GM19463 (cell line): ENCODE results near the gene SLC20A1.

Experiments used
- ATAC-seq: cut with Tn5 transposase; IDR thresholded peaks from one replicate; pipeline ENCODE4 v1.9.1; 2021; ENCODE audit warnings: mild to moderate bottlenecking, moderate library complexity; ENCODE audit not compliant: unreplicated experiment

Gene SLC20A1

DNA sequence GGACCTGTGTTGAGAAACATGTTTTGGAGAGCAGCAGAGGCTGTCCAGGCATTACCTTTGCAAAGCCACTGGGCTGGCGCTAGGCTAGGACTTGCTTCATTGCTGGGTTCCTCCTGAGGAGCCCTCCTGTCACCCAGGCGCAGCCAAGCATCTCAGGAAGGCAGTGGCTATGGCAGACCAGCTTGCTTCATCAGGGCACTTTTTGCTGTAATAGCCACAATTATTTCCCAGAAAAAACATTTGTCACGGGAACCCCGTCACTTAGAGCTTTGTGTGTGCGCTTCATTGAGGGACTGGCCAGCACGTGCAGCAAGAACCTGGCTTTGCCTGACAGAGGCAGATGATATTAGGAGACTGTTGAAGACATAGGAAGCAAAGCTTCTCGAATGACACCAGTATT lies 36.4 kb downstream of the SLC20A1 start:
- ATAC-seq: no peak

DNA sequence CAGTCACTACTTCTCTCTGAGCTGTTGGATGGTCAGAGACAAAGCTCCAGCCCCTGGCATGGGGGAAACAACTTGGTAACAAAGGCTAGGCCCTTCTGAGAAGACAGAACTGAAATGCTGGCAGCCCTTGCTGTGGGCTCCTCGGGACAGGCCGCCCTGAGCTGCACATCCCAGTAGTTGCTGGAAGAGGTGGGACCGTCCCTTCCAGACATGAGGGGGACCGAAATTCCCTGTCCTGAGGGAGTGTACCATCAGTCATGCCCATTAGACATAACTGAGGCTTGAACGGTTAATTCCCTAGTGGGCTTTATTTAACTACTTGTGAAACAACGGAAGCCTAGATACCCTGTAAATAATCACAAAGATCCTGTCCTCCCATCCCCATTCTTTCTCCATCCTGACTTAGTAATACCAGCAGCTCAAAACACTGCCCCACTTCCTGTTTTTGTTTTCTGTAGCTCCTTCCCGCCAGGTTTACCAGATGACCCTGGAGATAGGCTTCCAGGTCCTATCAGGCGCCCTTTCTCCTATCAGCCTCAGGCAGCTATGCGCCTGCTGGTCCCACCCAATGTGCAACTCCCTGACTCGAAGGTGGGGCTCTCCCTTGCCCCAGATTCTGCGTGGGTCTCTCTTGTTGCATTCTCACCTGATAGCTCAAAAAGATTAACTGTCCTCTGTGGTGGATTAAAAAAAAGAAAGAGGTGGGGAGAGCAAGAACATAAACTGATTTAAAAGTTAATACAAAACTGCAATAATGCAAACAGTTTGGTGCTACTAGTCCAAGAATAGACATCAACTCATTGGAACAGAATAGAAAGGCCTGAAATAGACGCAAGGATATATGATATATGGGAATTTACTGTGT lies 38.0 kb downstream of the SLC20A1 start:
- no peak for ATAC-seq

DNA sequence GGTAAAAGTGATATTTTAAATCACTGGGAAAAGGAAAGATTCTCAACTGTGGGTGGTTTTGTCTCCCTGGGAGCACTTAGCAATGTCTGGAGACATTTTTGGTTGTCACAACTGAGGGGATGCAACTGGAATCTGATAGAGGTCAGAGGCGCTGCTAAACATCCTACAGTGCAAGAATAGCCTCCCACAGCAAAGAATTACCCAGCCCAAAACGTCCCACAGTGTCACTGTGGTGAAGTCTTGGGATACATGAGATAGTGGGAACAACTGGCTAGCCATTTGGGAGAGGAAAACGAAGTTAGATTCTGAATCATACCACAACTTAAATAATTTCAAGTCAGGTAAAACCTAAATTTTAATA lies 38.7 kb downstream of the SLC20A1 start:
- no peak for ATAC-seq

DNA sequence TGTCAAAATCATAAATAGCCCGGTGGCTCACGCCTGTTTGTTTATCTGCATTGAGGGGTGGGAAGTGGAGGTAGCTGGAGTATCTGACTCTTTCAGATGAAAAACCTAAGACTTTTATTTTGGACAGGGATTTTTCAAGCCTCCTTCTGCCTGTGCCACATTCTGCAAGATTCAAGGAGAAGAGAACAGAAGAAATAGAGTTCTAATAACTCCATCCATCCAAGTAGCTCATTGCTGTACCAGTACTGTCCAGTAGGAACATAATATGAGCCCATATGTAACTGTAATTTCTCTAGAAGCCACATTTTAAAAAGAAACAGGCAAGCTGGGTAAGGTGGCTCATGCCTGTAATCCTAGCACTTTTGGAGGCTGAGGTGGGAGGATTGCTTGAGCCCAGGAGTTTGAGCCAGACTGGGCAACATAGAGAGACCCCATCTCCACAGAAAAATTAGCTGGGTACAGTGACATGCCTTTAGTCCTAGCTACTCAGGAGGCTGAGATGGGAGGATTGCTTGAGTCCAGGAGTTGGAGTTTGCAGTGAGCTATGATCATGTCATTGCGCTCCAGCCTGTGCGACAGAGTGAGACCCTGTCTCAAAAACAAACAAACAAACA lies 39.6 kb downstream of the SLC20A1 start:
- no peak for ATAC-seq

DNA sequence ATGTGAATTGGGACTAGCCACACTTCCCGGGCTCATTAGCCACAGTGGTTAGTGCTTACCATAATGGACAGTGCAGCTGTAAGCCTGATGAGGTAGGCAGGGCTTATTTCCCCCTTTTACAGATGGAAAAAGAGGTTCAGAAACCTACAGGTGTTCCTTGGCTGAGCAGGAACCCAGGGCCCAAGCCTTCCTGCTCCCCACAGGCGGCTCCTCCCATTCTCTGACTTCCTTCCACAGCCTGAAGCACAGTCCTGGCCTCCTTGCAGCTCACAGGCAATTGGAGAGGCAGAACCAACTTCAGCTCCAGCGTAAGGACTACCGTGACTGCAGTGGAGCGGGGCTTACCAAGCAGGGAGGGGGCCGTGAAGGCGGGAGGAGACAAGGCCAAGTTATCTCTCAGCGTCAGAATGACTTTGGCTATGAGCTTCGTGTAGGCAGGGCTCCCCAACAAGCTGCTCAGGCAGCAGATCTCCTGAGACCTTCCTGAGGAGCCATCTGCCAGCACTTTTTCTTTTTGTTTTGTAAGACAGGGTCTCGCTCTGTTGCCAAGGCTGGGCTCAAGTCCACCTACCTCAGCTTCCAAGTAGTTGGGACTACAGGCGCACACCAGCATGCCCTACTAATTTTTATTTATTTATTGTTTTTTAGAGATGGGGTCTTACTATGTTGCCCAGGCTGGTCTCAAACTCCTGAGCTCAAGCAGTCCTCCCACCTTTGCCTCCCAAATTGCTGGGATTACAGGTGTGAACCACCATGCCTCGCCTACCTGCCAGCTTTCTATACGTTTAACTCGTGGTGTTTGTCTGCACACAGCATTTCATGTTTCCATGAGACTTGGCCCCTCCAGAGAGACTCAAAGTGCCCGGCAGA lies 40.8 kb downstream of the SLC20A1 start:
- peak; percentile 51 for ATAC-seq

DNA sequence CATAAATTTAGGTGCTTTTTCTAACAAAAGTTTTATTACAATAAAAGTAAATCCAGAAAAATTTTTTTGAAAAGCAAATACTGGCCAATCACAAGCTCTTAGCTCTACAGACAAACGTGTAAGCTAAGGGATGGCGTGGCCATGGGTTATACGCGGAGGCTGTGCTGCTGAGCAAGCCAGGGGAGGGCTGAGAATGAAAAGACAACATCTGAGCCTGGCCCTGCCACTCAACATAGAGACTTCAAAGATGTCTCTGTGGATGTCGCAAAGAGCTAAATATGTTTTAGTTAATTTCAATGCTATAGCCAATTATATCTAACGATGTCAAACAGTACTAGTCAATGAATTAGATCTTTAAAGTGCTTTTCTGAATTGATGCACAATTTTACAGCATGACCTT lies 41.8 kb downstream of the SLC20A1 start:
- no peak for ATAC-seq

DNA sequence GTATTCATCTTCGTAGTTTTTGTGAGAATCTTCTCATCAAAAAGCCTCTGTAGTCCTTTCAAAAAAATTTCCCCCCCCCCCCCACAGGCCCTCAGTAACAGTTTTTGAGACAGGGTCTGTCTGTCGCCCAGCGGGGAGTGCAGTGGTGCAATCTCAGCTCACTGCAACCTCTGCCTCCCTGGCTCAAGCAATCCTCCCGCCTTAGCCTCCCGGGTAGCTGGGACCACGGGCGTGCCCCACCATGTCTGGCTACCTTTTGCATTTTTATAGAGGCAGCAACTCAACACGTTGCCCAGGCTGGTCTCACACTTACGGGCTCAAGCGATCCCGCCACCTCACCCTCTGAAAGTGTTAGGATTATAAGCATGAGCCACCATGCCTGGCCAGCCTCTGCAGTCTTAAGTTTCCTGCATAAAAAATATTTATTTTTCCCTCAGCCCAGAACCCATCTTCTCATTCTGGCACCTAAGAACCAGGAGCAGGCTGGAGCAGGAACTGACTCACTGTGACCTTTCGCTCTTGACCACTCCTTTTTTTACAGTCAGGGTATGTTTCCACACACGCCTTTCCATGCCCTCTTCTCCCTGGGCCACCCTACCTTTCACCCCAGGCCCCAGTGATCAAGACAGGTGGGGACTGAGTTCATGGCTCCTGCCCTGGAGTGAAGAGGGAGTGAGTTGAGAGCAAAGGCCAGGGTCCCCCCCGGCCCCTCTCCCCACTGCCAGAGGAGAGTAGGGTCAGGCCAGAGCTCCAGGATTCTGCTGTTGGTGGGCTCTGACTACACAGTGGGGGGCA lies 42.5 kb downstream of the SLC20A1 start:
- ATAC-seq: no peak

DNA sequence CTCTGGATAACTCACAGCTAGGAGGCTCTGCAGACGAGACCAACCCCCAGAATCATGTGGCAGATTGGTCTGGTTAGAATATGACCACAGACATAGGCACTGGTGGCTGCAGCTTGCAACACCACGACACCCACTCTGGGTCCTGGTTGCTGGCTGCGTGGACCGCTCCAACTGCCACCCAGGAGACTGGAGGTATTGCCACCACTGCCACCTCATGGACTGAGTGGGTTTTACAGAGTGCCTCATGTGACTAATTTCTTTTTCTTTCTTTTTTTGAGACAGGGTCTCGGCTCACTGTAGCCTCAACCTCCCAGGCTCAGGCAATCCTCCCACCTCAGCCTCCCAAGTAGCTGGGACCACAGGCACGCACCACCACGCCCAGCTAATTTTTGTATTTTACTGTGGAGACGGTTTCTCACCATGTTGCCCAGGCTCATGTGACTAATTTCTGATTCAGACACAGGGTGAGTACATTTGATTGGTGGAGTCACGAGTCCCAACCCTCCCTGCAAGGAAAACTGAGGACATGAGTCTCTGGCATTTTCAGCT lies 45.2 kb downstream of the SLC20A1 start:
- ATAC-seq: no peak

DNA sequence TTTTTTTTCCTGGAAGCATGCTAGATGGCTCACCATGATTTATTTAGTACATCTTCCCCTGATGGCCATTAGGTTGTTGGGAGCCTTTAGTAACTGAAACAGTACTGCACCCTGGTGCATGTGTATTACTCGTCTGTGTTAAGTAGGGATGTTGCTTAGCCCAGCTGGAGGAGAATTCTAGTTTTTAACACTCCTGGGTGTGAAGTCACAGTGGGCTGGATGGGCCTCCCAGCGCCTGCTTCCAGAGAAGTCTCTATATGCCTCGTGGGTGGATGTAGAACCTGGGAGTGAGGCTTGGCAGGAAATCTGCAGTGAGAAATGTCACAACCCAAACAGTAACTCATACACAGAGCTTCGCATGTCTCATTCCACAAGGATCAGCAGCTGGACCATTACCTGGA lies 46.1 kb downstream of the SLC20A1 start:
- no peak for ATAC-seq

DNA sequence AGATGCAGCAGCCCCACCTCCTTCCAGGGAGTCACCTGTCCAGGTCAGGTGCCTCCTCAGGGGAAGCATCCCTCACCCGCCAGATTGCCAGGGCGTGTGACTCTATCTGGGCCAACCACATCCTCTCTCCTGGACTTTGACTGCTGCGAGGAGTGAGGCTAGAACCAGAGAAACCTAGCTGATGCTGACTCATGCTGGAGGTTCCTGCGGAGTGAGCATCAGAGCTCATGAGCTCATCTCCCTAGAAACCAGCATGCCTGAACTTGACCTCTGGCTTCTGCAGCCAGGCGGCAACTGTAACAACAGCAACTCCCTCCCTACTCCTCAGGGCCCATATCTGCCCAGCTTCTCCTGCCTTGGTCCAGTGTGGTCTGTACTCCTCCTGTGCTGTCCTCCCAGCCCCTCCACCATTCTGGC lies 46.8 kb downstream of the SLC20A1 start:
- peak; percentile 94 for ATAC-seq

DNA sequence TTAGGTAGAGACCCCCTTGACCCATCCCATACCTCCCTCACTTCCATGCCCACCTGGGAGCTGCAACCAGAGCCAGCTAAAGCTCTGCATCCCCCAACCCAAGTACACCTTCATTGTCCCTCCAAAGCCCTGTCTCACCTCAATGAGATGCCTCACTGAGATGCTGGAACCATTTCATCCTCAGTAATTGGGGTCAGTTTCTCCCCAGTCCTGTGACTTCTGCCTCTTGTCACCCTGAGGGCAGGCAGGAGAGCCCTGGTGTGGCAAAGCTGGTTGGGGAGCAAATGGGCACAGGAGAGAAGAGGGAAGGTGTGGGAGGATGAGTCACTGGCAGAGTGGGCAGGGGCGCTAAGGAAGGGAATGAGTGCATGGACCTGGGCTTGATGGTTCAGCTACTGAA lies 47.2 kb downstream of the SLC20A1 start:
- no peak for ATAC-seq

DNA sequence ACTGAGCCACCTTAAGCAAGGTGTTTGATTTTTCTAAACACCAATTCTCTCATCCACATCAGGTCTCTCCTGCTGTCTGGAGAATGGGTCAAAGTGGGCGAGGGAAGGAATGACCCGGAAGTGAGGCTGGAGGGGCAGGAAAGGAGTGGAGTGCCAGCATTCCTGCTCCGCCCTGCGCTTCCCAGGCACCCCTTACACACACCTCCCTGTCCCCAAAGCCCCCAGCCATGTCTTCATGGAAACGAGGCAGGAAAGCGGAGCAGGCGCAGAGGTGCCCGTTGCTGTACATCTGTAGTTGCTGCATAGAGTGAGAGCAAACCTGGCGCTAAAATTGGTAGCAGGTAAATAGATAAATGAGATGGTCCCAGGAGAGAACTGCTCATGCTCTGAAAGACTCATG lies 47.9 kb downstream of the SLC20A1 start:
- no peak for ATAC-seq

DNA sequence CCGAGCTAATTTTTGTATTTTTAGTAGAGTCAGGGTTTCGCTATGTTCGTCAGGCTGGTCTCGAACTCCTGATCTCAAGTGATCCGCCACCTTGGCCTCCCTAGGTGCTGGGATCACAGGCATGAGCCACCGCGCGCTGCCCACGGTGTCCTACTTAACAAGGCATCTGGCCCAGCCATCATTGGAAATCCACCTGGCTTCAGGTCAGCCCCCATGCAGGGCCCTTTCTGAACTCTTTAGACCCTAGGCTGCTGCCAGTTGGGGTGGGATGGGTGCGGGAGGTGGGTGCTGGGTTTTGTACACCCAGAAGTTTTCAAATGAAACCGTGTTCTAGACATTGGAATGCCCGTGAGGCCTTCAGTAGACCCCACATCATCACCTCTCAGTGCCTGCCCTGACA lies 48.4 kb downstream of the SLC20A1 start:
- ATAC-seq: no peak

DNA sequence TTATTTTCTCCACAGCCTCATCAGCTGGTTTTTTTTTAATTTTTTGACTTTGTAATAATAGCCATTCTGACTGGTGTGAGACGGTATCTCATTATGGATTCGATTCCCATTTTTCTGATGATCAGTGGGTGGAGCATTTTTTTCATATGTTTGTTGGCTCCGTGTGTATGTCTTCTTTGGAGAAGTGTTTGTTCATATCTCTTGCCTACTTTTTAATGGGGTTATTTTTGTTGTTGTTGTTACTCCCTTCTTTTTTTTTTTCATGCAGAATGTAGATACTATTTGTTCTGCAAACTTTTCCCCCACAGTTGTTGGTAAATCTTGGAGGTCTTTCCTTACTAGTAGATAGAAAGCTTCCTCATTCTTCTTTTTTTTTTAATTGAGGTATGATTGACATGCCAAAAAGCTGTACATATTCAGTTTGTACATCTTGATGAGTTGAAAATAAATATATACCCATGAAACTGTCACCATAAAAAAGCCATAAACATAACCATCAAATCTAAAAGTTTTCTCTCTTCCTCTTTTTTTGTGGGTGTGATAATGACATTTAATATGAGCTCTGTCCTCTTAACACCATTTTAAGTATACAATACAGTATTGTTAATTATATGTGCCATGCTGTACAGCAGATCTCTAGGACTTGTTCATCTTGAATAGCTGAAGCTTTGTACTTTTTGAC lies 53.2 kb downstream of the SLC20A1 start:
- no peak for ATAC-seq

DNA sequence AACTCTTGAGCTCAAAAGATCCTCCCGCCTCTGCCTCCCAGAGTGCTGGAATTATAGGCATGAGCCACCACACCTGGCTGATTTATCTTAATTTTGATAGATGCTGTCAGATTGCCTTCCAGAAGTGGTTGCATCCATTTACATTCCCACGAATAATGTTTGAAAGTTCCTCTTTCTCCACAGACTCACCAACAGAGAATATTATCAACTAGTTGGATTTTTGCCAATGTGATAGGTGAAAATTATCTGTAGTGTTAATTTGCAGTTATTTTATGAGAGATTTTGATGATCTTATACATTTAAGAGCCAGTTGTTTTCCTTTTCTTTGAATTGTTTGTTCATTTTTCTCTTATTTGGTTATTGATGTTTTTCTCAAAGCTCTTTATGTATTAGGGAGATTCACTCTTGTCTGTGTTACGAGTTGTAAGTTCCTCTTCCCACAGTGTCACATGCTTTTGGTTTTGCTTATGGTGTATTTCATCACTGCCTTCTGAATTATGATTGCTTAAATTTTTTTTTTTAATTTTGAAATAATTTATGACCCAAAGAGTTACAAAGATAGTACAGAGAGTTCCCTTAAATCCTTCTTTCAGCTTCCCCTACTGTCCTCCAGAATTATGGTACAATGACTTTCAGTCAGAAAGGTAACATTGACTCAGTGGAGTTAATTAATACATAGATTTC lies 54.4 kb downstream of the SLC20A1 start:
- no peak for ATAC-seq

DNA sequence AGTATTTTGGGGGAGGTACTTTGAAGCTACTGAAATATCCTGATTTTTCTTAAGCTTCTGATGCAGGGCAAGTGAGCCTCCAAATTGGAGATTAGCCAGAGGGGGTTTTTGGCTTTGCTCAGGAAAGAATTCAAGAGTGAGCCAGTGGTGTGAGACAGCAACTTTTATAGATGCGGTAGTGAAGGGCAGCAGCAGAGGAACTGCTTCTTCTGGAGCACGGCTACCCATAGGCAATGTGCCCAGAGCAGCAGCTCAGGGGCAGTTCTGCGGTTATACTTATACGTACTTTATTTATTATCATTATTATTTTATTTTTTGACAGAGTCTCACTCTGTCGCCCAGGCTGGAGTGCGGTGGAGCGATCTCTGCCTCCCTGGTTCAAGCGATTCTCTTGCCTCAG lies 55.3 kb downstream of the SLC20A1 start:
- no peak for ATAC-seq

DNA sequence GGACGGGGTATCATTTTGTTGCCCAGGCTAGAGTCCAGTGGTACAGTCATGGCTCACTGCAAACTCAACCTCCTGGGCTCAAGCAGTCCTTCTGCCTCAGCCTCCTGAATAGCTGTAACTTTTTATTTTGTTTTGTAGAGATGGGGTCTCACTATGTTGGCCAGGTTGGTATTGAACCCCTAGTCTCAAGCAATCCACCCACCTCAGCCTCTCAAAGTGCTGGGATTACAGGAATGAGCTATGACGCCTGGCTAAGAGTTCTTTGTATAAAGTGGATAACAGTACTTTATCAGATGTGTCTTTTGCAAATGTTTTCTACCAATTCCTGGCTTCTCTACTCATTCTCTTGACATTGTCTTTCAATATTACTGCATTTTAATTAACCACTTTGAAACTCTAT lies 57.9 kb downstream of the SLC20A1 start:
- no peak for ATAC-seq

DNA sequence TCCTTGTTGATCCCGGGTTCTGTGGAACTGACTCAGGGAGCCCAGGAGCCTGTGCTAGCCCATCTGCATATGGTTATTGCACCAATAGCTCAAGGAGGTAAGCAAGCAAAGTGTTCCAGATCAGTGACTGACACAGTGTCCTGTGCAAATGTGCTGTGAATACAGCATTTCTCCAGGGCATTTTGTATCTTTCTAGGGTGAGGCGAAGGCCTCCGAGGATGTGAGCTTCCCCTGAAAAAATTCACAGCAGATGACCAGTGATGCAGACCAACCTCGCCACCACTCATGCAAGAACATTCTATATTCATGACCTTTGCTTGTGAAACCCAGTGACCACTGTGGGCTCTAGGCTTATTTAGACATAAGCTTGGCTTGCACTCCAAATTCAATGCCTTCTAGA lies 59.8 kb downstream of the SLC20A1 start:
- no peak for ATAC-seq

DNA sequence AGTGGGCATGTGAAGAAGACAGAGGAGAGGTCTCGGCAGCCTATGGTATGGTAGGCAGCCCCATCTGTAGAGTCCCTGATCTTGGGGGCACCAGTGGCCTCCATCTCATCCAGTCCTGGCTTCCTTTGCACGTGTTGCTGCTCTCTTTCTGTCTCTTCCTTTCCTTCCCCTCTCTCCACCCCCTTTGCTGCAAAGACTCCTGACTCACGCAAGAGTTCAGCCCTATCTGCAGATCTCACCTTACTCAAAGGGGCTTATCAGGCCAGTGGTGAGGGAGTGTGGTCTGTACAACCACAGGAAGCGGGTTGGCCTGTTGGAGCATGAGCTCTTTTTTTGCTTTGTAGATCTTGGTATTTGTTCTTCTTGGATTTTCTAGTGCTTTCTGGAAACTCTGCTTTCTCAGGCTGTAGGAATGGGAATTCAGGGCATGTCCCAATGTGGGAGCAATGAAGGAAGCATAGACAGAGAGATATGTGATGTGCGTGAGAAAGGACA lies 60.5 kb downstream of the SLC20A1 start:
- peak; percentile 48 for ATAC-seq
